T-cell (primary cell): ENCODE data around the gene DSCAM. TPM values are rescaled to one million over a fixed set of nuclear protein-coding genes. Genes with fewer than 3 reads are reported as not detected.
"Not testable (repeated sequence)": the region's sequence is repeated elsewhere in the genome, so short reads cannot be mapped to it uniquely, and the experiment has no call there.

Source experiments
- ATAC-seq, 4 experiments: fragments of 200-7000 bp in 3 of 4; fragments of 150-1000 bp in 1 of 4; cut with Tn5 transposase; replicated peaks in 1 of 4; 1 replicate in 3 of 4; 2 replicates in 1 of 4; pipeline ENCODE4 v1.10.0; 2021; ENCODE audit warnings: moderate library complexity in 3 of 4, mild to moderate bottlenecking in 2 of 4, moderate number of reproducible peaks in 1 of 4
- CTCF ChIA-PET, 2 donors: fragments of 300-600 bp; sonication (Branson Sonifier 250); formaldehyde crosslinking; loops; one replicate each; lab custom pipeline; 2022; ENCODE audit warnings: antibody characterized with exemption in 2 of 2; lab: Charles Lee
- POLR2A ChIA-PET, 2 donors: fragments of 300-600 bp; sonication (Branson Sonifier 250); formaldehyde crosslinking; loops; one replicate each; lab custom pipeline; 2022; ENCODE audit warnings: antibody characterized with exemption in 2 of 2; lab: Charles Lee
- DNase-seq, 35 experiments: peaks; one replicate each; pipeline versions ENCODE4 v3.0.0 to v3.0.0-alpha.2; 2013 to 2023
- H3K27ac ChIP-seq: one replicate; pipeline ENCODE4 v1.5.1; 2013; ENCODE audit warnings: low read length
- H3K27me3 ChIP-seq, 2 experiments: replicated peaks in 1 of 2; 1 replicate in 1 of 2; 2 replicates in 1 of 2; pipeline versions ENCODE4 v1.6.1 to v1.7.0; 2013; ENCODE audit warnings: low read length in 1 of 2, mixed read lengths in 1 of 2; ENCODE audit not compliant: control insufficient read depth in 2 of 2, insufficient read depth in 2 of 2; ENCODE audit errors: extremely low read depth in 1 of 2
- H3K36me3 ChIP-seq, 2 donors: 1 replicate in 1 of 2; 2 replicates in 1 of 2; pipeline versions ENCODE4 v1.6.1 to v1.7.0; 2013; ENCODE audit warnings: low read length in 1 of 2; ENCODE audit not compliant: control insufficient read depth in 2 of 2, insufficient read depth in 1 of 2; ENCODE audit errors: extremely low read depth in 1 of 2
- H3K4me1 ChIP-seq, 2 experiments: 1 replicate in 1 of 2; 2 replicates in 1 of 2; pipeline versions ENCODE4 v1.6.1 to v1.7.0; 2013; ENCODE audit warnings: low read length in 2 of 2, mixed read lengths in 1 of 2; ENCODE audit not compliant: insufficient read depth in 2 of 2, control insufficient read depth in 1 of 2; ENCODE audit errors: extremely low read depth in 1 of 2
- H3K4me3 ChIP-seq, 2 donors: 1 replicate in 1 of 2; 2 replicates in 1 of 2; pipeline versions ENCODE4 v1.5.1 to v1.7.0; 2013; ENCODE audit warnings: mild to moderate bottlenecking in 2 of 2, low read length in 1 of 2, moderate library complexity in 1 of 2; ENCODE audit not compliant: control insufficient read depth in 1 of 2; ENCODE audit errors: extremely low read depth in 1 of 2
- H3K9me3 ChIP-seq: 2 replicates; pipeline ENCODE4 v1.7.0; 2013
- H3K27ac Mint-ChIP-seq, 2 donors: one replicate each; pipeline ENCODE4 v1.8.0; 2020 to 2021; ENCODE audit warnings: mild to moderate bottlenecking in 2 of 2, mixed read lengths in 2 of 2
- H3K27me3 Mint-ChIP-seq, 2 donors: one replicate each; pipeline ENCODE4 v1.8.0; 2021 to 2022; ENCODE audit warnings: mixed read lengths in 2 of 2
- H3K36me3 Mint-ChIP-seq: one replicate; pipeline ENCODE4 v1.8.0; 2021; ENCODE audit warnings: mixed read lengths
- H3K4me1 Mint-ChIP-seq, 3 donors: one replicate each; pipeline ENCODE4 v1.8.0; 2020 to 2022; ENCODE audit warnings: mixed read lengths in 3 of 3, mild to moderate bottlenecking in 1 of 3
- H3K4me3 Mint-ChIP-seq, 3 donors: one replicate each; pipeline ENCODE4 v1.8.0; 2020 to 2022; ENCODE audit warnings: mild to moderate bottlenecking in 3 of 3, mixed read lengths in 3 of 3, moderate library complexity in 3 of 3
- H3K9me3 Mint-ChIP-seq, 3 donors: one replicate each; pipeline ENCODE4 v1.8.0; 2020 to 2022; ENCODE audit warnings: mixed read lengths in 3 of 3
- WGBS: methylation state at CpG from one replicate; pipeline ENCODE4 v1.1.5; 2013; ENCODE audit warnings: missing lambda C conversion rate; ENCODE audit not compliant: insufficient coverage; 5-methylcytosine and 5-hydroxymethylcytosine counted together
- total RNA-seq, 35 experiments: library from RNA in 6 of 35; stranded (reverse) in 6 of 35; fragments of 120-200 nt in 1 of 35; gene quantifications; one replicate each; pipeline versions ENCODE4 v1.2.1 to v1.2.4 and lab custom pipeline; 2013 to 2026

Gene DSCAM
- total RNA-seq, 5 donors from 2014 or later (not counting 1 experiment from before 2014, with no cell fraction given), result not detected

DNA sequence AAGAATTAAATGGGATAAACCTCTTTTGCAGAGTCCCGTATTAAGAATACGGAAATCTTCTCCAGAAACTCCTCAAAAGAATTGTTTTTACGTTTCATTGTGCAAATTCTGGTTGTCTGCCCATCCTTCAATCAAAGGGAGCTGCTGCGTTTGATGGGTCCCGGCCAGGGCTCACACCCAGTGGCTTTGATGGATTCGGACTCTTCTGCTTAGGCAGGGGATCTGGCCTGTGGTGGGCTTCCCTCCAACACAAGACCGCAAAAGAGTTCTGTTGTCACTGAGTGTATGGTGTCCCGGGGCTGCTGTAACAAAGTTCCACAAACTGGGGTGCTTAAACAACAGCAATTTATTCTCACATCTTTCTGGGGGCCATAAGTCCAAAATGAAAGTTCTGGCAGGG lies 577.7 kb downstream of the DSCAM start:
- DNase-seq, result no peak
- Mint-ChIP-seq H3K4me3 (no peak overlapping the region), H3K9me3 (peaks cover 0 to 3% (median 0%) of the 10 kb centered on the region in 3 donors), H3K27ac (no peak overlapping the region), H3K27me3 (no peaks in the 10 kb centered on the region), H3K36me3 (no peaks in the 10 kb centered on the region), H3K4me1 (no peaks in the 10 kb centered on the region)
- 79% methylated on average over 8 of the region's 8 CpGs for WGBS
- no peak for ATAC-seq
- no peak overlapping the region for H3K27ac ChIP-seq
- H3K4me3 ChIP-seq, result no peak overlapping the region
- POLR2A ChIA-PET, result interaction anchor here in 1 of 2 donors (0.6 kb wide), 1 partner anchor 36 kb away, joined by 7 read pairs; no protein-coding TSS in a partner anchor
- H3K9me3 ChIP-seq, result no peaks in the 10 kb centered on the region
- CTCF ChIA-PET, result no interaction called here
- H3K4me1 ChIP-seq, result no peaks in the 10 kb centered on the region
- no peaks in the 10 kb centered on the region for H3K36me3 ChIP-seq
- no peaks in the 10 kb centered on the region for H3K27me3 ChIP-seq

DNA sequence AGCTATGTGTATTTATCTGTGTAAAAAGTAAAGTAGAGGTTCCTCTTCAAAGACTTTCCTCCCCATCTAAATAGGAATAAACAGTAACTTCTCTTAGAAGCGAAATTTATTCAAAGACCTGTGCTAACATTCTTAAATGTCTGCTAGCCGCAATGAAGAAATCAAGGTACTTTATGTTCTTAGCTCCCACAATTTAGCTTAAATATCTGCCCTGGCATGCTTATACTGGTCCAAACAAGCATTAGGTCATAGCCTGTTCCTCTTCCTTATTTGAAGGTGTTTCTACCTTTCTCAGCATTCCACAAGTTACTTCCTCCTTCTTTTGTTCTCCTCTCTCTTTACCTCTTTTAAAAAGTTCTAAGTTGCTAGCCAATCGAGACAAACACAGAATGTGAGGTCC lies 588.5 kb downstream of the DSCAM start:
- H3K4me3 Mint-ChIP-seq, CTCF ChIA-PET, H3K9me3 Mint-ChIP-seq, H3K27ac ChIP-seq, H3K27ac Mint-ChIP-seq, H3K27me3 Mint-ChIP-seq, H3K9me3 ChIP-seq, H3K27me3 ChIP-seq, H3K36me3 ChIP-seq, DNase-seq, H3K4me1 Mint-ChIP-seq, ATAC-seq, H3K4me1 ChIP-seq, POLR2A ChIA-PET, H3K36me3 Mint-ChIP-seq, H3K4me3 ChIP-seq: not testable (repeated sequence)
- WGBS, result 64% methylated on average over 2 of the region's 3 CpGs

DNA sequence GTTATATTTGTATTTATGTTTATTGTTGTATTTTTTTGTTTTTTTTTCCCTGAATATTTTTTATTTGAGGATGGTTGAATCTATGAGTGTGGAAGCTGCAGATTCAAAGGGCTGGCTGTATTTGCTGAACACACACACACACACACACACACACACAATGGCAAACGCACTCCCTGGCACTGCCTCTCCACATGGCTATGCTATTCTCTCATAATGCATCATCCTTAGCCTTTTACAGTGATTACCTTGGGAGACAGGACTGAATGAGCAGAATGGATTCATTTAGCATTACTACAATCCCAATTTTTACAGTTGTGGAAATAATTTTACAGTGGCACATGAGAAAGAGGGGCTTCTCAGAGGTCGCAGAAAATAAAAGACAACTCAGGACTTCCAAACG lies 589.6 kb downstream of the DSCAM start:
- ATAC-seq (no peak), DNase-seq (no peak)
- POLR2A ChIA-PET, result no interaction called here
- no peaks in the 10 kb centered on the region for H3K36me3 Mint-ChIP-seq
- no peaks in the 10 kb centered on the region for H3K27me3 Mint-ChIP-seq
- Histone ChIP-seq H3K4me1 (no peaks in the 10 kb centered on the region), H3K9me3 (no peaks in the 10 kb centered on the region), H3K27ac (no peak overlapping the region), H3K27me3 (no peaks in the 10 kb centered on the region), H3K4me3 (no peak overlapping the region), H3K36me3 (no peaks in the 10 kb centered on the region)
- H3K9me3 Mint-ChIP-seq, result peaks cover 0 to 8% (median 5%) of the 10 kb centered on the region in 3 donors
- WGBS, result no CpG with 5 or more reads among the region's 3 CpGs
- no peaks in the 10 kb centered on the region for H3K4me1 Mint-ChIP-seq
- H3K4me3 Mint-ChIP-seq, result no peak overlapping the region
- CTCF ChIA-PET, result no interaction called here
- H3K27ac Mint-ChIP-seq, result no peak overlapping the region

DNA sequence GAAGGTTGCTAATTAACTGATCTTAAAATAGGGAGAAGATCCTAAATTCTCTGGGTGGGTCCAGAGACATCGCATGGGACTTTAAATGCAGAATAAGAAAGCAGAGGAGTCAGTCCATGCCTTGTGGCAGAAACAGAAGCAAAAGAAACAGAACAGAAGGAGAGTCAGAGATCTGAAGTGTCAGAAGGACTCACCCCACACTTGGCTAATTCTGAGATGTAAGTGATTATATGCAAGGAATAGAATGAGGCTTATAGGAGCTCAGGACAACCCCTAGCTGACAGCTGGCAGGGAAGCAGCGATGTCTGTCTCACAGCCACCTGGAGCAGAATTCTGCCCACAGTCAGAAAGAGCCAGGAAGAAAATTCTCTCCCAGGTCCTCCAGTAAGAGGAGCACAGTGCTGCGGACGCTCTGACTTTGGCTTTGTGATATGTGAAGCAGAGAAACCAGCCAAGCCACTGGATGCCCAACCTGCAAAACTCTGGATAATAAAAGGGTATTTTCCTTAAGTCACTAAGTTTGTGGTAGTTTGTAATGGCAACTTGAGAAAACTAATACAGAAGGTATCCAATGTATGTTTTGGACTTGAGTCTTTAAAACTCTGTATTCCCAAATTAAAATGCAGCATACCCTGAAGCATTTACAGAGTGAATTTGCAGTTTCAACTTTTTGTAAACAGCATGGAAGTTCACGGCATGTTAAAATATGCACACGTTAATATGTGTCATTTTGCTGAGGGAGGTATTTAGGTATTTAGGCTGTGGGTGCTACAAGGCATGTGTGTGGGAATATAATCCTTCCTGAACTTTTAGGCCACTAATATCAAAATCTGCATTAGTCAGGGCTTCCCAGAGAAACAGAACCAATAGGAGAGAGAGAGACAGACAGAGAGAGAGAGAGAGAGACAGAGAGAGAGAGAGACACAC lies 591.2 kb downstream of the DSCAM start:
- no peak overlapping the region for H3K27ac ChIP-seq
- no peak overlapping the region for H3K4me3 ChIP-seq
- ChIA-PET POLR2A (no interaction called here), CTCF (no interaction called here)
- H3K4me1 ChIP-seq, result no peaks in the 10 kb centered on the region
- H3K9me3 Mint-ChIP-seq, result peaks cover 2 to 16% (median 11%) of the 10 kb centered on the region in 3 donors
- no peaks in the 10 kb centered on the region for H3K36me3 ChIP-seq
- no peaks in the 10 kb centered on the region for H3K4me1 Mint-ChIP-seq
- no peaks in the 10 kb centered on the region for H3K36me3 Mint-ChIP-seq
- no peak overlapping the region for H3K4me3 Mint-ChIP-seq
- no peaks in the 10 kb centered on the region for H3K27me3 Mint-ChIP-seq
- DNase-seq (no peak), ATAC-seq (no peak)
- H3K27ac Mint-ChIP-seq, result no peak overlapping the region
- 83% methylated on average over 1 of the region's 6 CpGs for WGBS
- H3K27me3 ChIP-seq, result no peaks in the 10 kb centered on the region
- H3K9me3 ChIP-seq, result no peaks in the 10 kb centered on the region

DNA sequence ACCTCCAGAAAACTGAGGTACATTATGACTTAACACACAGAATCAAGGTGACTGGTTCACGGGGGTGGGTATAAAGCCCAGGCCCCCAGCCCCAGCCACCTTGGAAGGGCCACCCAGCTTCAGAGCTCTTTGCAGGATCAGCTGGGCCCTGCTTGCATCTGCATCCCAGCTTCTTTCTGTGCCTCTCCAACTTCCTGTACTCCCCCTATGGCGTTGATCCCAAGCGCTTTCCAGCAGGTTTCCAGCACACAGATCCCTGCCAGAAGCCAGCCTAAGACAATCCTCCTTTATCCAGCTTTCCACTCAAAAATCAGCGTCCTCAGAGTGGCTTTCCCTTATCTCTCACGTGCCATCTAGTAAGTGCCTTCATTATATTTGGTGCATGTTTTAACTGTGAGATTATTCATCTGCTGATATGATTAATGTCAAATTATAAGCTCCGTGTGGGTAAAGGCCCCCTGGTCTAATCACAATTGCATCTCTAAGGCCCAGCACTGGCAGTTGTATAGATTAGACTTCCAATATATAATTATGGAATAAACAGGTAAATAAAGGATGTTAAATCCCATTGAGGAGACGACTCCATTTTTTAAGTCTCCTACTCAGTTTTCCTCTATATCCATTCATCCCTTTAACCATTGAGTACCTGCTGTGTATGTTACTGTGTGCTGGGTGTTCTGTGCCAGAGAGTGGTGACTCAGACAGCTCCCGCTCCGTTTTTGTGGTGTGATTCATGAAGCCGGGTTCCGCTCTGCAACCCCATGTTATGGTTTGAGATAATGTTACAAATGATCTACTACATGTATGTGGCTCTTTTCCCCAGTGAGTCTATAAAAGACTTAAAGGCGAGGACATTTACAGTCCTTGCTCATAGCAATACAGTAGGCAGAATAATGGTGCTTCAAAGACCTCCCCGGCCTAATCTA lies 592.2 kb downstream of the DSCAM start:
- ChIA-PET POLR2A (no interaction called here), CTCF (no interaction called here)
- H3K9me3 Mint-ChIP-seq, result peaks cover 2 to 24% (median 11%) of the 10 kb centered on the region in 3 donors

DNA sequence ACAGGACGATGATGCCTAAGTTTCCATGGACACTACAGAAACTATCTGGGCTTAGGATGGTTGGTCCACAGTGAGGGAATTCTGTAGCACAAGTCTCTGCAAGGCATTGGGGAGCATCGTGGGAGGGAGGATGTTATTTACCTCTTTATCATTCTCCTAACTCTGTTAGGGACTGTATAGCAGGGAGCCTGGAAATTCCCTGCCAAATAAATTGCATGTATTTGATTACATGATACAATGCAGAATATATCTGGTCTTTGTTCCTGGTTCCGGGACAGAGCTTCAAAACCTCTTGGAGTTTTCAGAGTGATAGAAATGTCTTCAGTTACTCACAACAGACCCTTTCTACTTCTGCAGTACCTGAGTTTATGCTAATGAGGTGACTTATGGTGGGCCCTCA lies 593.8 kb downstream of the DSCAM start:
- ATAC-seq (no peak), DNase-seq (no peak)
- H3K9me3 ChIP-seq, result no peaks in the 10 kb centered on the region
- Mint-ChIP-seq H3K4me1 (no peaks in the 10 kb centered on the region), H3K9me3 (peaks cover 14 to 32% (median 22%) of the 10 kb centered on the region in 3 donors), H3K36me3 (no peaks in the 10 kb centered on the region), H3K27me3 (no peaks in the 10 kb centered on the region), H3K27ac (no peak overlapping the region), H3K4me3 (no peak overlapping the region)
- no peak overlapping the region for H3K4me3 ChIP-seq
- no peaks in the 10 kb centered on the region for H3K36me3 ChIP-seq
- H3K27me3 ChIP-seq, result no peaks in the 10 kb centered on the region
- CTCF ChIA-PET, result no interaction called here
- no peak overlapping the region for H3K27ac ChIP-seq
- no peaks in the 10 kb centered on the region for H3K4me1 ChIP-seq
- POLR2A ChIA-PET, result no interaction called here
- 75% methylated on average over 1 of the region's 3 CpGs for WGBS

More for the DNA sequence above, 592.2 kb downstream of the DSCAM start:
- no peak overlapping the region for H3K27ac Mint-ChIP-seq
- H3K27me3 Mint-ChIP-seq, result no peaks in the 10 kb centered on the region
- H3K4me1 Mint-ChIP-seq, result no peaks in the 10 kb centered on the region
- 76% methylated on average over 3 of the region's 13 CpGs for WGBS
- H3K36me3 Mint-ChIP-seq, result no peaks in the 10 kb centered on the region
- no peaks in the 10 kb centered on the region for H3K4me1 ChIP-seq
- H3K36me3 ChIP-seq, result no peaks in the 10 kb centered on the region
- ATAC-seq (no peak), DNase-seq (no peak)
- no peak overlapping the region for H3K4me3 ChIP-seq
- H3K27me3 ChIP-seq, result no peaks in the 10 kb centered on the region
- H3K27ac ChIP-seq, result no peak overlapping the region
- no peak overlapping the region for H3K4me3 Mint-ChIP-seq
- no peaks in the 10 kb centered on the region for H3K9me3 ChIP-seq
